NCI-H1694 treated with DMSO at 0.1 percent for 48 hours (cell line): Measurements from ENCODE around the gene RAB6B.

Experiments used
- DNase-seq: peaks from one replicate; lab custom pipeline; 2025; lab: John Stamatoyannopoulos, UW

Gene RAB6B

DNA sequence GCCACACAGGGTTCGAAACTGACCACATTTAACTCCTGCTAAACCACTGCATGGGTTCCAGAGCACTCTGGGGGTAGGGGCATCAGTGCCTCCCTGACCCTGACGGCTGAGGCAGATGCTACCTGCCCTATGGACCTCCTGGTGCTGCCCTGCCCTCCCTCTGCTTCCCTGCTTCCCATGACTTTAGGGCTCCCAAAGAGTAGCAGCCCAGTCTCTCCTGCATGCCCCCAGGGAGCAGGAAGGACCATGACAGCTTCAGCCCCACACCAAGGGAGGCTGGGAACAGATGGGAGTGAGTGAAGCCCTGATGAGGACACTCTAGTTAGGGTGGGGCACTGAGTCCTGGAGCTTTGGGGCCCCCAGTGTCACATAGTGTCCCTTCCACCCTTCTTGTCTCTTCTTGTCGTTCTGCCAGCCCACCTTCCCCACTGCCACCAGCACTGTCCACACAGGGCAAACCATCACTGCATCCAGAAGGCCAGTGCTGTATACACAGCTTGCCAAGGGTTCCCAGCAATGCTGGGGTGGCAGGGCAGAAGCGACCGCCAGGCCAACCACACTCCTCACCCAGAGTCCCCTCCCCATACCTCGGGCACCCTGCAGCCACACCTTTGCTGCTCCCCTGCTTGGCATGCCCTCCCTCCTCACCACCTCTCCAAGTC is 59.1 kb downstream of the RAB6B start:
- DNase-seq = no peak

DNA sequence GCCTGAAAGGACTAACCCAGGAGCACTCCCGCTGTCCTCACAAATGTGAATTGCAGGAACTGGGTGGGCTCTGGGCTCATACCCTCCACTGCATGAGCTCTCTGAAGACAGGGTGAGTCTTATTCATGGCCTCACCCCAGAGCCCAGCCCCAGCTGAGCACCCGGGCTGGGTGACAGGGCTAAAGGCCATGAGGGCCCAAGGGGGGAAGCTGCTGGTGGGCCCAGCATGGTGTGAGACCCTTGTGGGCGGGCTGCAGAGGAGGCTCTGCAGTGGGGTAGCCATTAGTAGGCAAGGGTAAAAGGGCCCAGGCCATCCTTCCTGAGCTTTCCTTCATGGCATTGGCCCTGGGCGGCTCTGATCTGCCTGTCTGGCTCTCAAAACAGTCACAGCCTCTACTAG is 59.7 kb downstream of the RAB6B start:
- no peak for DNase-seq

DNA sequence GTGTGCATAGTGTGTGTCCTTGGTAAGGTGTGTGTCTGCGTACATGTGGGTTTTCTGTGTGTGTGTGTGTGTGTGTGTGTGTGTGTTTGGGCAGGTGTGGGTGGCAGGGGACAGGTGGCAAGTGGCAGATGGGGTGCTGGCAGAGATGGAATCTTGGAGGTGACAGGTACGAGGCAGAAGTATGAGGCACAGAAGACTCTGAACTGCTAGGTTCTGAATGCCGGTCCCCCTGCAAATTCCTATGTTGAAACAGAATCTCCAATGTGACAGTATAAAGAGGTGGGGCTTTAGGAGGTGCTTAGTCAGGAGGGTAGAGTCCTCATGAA is 60.3 kb downstream of the RAB6B start:
- DNase-seq = no peak

DNA sequence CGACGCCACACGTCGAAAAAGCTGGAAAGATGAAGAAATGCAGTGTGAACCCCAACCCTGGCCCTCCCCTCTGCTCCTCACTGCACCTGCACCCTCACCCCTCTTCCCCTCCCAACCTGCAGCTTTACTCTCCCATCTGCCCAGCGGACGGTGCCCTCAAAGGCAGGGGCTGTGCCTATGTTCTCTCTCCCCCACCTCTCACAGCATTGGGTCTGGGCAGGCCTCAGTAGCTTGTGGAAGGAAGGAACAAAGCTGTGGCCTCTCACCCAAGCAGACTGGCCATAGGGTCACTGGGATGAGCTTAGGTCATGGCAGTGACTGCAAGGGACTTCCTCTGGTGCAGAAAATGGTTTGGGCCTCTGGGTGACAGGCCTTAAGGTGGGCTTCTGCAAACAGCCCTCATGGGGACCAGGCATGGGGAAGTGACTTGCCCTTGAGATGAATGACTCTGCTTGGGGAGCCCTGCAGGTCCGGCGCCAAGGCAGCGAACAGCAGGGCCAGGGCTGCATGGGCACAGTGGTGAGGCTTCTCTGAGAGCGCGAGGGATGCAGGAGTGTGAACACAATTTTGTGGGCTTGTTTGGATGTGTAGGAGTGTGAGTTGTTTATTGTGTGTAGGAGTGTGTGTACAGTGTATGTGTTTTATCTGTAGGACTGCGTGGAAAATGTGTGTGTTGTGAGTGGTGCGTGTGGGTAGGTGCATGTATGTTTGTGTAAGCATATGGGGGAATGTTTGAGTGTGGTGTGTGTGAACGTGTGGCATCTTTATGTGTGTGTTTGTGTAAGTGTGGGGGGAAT is 60.9 kb downstream of the RAB6B start:
- DNase-seq = no peak

DNA sequence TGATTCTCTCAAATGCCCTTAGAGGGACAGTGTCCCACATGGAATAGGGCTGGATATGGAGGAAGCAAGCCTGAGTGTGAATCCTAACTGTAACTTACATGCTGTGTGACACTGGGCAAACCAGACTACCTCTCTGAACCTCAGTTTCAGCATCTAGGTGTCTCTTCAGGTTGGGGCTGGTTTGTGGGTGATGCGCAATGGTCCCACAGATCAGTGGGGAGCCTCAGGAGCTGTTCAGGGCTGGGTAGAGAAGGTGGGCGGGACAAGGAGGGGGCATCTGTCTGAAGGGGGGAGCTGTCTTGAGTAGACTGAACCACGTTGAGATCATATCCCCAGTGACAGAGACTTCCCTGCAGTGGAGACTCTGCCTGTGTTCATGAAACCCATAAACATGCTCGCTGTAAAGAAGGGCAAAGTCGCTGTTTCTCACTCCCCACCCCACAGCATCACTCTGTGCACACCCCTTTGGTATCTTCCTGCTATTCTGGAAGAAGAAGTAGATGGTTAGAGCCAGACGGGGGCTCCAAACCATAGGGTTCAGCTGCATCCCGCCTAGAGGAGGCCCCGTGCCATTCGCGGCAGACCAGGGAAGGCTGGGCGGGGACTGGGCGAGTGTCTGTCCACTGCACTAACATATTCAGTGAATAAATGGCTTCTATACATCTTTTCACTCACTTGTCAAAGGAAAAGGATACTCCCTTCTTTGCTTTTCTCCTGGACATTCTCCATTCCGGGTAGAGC is 61.6 kb downstream of the RAB6B start:
- no peak for DNase-seq

DNA sequence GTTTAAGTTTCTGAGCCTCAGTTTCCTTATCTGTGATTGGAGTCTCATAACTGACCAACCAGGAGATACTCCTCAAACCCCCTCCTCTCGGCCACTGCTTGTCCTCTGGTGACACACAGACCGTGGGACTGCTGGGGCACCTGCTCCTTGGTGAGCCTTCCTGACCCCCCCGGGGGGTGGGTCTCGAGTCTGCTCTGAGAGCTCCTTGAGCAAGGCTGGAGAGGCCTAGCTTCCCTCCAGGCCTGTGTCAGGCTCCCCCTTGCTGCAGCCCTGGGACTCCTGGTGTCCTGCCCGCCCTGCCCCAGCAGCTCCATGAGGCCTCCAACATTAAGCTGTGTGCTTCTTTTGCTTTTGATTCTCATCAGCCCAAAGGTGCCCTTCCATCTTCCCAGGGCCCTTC is 62.4 kb downstream of the RAB6B start:
- DNase-seq = no peak

DNA sequence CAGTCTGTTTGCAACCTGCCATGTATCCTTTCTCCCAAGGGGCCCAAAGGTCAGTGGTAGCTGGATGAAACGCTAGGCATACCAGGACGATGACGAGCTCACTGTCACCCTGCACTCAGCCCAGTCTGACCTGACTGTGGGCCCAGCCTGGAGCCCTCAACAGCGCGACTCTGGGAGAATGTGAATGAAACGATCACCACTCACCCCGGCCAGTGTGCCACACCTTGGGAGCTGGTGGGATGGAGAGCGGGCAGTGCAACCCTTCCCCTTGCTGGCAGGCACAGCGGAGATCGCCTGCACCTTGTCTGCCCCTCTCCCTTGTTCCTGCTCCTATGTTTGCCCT is 62.9 kb downstream of the RAB6B start:
- no peak for DNase-seq

DNA sequence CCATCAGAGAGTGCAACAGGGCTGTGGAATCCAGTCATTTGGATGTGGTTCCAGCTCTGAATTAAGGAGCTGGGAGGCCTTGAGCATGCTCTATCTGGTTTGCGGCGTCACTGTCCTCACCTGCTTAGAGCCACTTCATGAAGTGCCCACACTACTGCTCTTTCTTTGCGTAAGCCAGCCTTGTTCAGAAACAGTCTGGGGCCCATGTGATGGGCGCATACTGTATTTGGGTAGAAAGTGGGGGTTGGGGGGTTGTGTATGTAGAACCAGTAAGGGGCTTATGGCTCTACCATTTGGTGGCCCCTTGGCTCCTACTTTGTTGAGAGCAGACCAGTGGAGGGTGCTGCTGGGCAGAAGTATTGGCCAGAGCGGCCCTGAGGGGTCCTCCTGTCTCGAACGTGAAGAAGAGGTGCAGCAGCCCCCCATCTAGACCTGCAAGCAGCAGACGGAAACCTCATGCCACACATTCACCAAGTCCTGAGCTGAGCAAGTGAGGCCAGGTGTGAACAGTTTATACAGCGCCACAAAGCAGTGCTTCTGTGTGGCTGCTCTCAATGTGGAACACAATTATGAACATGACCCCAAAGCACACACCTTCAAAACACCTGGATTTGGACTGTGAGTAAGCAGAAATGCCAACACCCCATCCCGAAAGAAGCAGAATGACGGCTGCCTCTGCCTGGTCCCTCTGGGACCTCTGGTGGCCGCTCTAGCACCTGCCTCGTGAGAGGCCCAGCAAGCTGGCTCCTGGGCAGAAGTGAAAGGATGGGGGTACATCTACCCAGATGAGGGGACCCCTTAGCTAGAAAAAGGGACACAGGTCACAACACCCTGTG is 63.5 kb downstream of the RAB6B start:
- no peak for DNase-seq

DNA sequence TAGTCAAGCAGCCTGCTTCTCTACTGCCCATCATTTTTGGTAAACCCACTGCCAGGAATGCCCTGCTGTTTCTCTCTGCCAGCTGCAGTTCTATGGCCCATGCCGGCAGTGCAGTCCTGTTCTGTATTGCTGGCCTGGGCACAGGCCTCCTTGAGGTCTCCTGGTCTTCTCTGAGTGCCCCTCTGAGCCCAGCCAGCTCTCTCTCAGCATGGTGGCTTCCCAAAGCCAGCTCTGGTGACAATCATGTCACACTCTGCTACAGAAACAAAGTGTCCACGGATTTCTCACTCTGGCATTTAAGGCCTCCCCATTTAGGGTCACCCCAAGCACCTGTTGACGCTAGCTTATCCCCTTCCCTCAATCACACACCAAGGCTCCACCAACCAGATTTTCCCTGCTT is 65.6 kb downstream of the RAB6B start:
- no peak for DNase-seq

DNA sequence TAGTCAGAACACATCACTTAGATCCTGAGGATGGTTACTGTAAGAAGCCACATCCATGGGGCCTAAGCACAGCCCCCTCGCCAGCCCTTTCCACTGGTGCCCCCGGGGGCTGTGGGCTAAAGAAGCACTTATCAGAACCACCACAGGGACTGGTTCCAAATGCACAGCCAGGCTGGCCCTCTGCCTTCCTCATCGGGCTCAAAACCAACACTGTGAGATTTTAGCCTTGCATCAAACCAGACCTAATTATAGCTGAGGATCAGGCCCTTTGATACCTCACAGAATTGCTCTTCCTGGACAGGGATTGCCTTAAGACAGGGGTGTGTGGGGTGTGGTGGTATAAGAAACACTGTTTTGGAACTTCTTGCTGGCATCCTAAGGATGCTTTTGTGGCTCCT is 66.4 kb downstream of the RAB6B start:
- DNase-seq = no peak

DNA sequence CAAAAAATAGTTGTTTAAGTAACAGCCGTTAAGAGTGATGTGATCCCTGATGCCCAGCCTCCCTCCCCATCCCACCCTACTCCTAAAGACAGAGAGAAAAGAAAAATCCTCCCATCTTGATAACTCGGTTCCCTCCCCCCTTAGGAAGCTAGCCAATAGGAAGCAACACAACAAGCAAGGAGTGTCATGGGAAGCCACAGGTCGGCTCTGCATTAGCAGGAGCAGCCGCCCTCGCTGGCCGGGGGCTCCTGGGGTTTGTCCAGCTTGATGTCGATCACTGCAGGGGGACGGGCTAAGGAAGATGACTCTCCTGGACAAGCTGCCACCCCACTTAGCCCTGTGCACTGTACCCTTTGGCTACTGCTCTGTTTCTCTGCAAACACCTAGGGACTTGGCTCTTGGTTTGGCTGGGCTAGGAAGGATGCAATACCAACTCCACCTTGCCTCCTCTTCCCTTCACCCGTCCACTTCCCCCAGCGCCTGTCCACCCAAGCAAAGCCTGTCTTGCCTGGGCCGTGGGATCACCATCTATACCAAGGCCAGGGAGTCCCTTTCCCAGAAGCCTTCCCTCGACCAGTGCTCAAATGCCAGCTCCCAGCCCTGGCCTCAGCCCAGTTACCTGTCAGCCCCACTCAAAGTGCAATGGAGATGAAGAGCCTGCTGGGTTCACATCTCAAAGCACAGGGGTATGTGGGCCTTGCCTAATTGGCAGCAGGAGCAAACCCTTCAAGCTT is 66.9 kb downstream of the RAB6B start:
- DNase-seq = no peak

DNA sequence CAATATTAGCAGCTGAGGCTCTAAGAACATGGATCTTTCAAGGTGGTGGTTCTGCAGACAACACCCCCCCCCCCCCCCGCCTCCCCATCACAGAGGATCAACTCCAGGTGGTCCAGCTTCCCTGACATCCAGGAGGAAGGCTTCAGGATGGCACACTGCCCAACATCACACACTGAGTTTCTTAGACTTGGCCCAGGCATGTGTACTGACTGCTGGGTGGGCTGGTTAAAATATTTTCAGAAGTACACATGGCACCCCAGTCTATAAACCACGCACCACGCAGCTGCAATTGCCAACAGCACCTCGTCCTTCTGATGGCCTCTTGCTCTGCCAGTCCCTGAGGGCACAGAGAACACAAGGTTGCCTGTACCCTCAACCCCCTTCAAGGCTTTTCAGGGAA is 68.0 kb downstream of the RAB6B start:
- DNase-seq = no peak

DNA sequence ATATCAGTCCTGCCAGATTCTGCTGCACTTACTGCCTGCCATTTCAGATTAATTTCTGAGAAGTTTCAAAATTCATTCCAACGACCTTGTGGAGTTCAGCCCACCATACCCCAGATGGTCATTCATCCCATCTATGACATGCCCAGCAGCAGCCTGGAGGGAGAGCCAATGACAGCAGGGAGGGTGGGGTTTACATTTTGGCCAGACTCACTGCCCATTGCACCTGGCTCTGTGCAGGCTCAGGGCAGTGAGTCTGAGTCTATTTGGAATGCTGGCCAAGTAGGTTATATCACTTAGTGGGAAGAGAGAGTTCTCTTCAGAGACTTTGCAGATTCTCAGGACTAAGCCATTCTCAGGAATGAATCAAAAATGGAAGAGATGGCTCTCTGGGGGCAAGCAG is 68.5 kb downstream of the RAB6B start:
- DNase-seq = no peak

DNA sequence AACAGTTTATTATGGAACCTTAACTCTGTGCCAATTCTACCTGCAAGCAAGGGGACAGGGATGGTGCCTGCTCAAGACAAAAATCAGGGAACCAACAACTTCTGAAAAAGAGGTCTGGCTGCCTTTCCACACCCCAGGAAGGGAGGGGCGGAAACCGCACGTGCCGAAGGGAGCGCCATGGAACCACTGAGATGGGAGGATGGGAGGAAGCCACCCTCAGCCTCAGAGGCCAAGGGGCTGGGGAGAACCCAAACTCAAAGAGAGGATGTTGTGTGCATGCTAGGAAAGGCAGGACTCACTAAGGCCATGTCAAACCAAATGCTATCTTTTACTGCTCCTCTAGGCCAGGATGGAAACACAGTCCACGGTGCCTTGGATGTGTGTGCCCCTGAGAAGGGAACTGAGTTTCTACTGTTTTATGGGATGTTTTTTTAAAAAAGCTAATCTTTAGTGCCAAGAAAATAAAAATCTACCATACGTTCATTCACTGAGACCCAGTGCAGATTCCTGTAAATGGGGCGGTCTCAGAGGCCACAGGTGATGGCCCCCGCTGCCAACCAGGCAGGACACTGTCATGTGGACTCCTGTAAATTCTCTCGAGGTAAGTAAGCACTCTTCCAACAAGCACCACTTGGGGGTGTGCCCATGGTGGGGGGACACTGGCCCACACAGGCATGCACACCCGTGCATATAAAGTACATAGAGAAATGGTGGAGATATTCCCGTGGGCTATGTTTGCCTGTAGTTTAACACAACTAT is 69.5 kb downstream of the RAB6B start:
- DNase-seq = no peak

DNA sequence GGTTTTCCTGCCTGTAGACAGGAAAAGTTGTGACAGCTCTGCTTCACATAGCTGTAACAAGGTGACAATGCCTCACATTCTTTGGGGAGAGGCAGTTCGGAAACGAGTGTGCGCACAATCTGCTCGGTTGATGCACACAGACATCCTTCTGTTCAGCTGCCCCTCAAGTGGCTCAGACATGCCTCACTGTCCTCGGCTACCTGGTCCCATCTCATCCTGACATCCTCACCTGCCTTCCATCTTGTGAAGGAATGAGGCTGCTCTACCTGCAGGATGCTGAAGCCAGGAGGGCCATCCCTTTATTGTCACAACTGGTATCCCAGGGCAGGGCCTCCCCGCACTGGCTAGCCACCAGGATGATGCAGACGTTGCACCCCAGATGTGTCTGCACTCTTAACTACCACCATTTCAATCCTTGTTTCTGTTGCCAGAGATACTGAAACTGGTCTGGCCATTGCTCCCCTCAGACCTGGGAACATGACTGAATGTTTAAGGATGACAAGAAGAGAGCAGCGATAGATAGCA is 70.7 kb downstream of the RAB6B start:
- no peak for DNase-seq

DNA sequence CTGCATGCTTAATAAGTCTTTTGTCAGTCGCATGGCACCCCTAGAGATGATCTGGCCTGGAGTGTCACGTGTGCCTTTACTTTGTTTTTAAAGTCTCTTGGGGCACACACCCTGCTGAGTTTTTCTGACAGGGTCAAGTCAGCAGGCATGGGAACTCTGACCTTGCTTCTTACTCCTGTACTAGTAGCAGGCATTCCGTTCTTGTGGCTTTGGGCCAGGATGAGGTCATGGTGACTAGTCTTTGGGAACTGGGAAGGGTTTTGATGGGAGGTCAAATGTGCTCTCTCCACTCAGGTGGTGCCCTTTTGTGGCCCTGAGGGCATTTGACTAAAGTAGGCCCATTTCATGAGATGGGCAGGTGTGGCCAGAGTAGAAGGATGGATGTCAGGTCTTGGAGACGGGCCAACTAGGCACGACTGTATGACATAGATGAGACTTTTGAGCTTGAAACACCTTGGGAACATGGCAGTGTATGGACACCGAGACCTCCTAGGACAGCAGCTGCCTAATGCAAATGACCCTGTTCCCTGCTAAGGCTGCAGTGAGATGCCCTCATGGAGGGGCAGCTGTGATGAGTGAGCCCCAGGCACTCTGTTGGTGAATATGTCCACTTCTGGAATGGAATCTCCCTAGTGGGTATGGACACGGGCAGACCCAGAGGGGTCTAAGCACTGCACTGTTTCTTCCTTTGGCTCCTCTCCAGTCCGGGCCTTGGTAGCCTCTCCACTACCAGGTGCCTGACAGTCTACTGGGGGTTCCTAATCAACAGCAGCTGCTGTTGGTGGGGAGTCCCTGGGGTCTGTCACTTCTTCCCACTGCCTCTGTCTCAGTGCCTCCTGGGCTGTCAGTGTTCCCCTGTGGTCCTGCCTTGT is 73.7 kb downstream of the RAB6B start:
- no peak for DNase-seq

DNA sequence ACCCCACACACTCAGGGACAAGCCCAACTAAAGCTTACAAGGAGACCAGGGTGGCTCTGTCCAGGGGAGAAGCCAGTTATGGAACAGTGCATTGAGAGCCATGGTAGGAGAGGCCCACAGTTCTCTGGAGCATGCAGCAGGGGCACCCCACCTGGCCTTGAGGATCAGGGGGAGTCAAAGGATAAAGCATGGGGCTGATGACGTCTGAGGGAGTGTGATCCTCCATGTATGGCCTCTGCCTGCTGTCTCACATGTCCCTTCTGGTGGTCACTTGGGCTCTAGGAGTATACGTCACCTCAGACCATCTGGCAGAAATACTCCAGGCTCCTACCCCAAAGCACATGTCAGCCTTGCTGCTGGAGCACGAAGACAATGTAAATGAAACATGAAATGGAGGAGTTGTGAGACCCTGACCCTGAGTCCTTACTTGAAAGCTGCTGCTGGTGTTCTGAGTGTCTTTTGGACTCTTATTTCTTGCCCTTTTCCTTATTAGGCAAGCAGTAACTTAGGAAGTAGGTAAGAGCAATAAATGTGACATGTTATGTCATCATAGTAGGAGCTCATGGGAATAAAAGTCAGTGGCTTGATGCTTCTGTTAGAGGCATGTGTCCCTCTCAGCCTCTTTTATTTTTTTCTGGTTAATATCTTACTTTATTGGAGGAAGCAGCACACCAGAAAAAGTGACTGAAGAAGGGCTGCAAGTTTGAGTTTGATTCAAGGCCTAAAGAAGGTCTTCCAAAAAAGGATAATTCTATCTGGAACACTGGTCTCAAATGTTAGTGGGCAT is 74.6 kb downstream of the RAB6B start:
- DNase-seq = no peak

DNA sequence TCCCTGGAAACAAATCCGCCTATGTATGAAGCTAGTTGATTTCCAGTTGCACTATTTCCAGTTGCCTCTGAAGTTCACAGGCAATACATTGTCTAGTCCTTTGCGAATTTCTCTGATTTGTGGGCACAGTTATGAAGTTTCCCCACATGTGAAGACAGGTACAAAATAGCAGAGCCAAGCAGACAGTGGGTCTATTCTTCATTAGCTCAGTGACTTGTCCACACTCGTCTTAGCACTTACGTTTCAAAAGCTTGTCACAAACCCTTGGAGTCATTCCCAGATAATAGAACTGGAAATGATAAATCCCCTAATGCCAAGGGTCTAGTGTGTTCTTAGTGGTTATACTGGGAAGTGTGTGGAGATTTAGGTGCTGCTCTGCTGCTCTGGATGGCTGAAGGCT is 75.6 kb downstream of the RAB6B start:
- DNase-seq = no peak

DNA sequence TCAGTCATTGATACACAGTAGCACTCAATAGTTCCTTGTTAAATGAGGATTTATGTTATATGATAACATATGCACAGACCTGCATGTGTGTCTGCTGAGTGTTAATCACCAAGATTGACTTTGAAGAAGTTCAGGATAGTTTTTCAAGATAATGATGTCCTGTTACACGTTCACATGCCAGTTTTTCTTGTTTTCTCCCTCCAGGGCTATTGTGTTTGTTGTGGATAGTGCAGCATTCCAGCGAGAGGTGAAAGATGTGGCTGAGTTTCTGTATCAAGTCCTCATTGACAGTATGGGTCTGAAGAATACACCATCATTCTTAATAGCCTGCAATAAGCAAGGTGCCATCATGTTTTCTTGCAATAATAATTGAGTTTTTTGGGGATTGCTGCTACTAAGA is 80.3 kb downstream of the RAB6B start:
- DNase-seq = no peak
